ENCODE data around the gene BAHD1.

BAHD1 gene

GRCh38 chr15:40498891-40499290 is 58.1 kb downstream of the BAHD1 start:
- no peak for DNase-seq (ENCODE audit: low spot score)

- DNase-seq (ENCODE audit: low spot score): no peak
These were observed 59.2 kb downstream of the BAHD1 start for GRCh38 chr15:40499931-40500330.

GRCh38 chr15:40500568-40501330 is 60.0 kb downstream of the BAHD1 start:
- DNase-seq (ENCODE audit: low spot score): no peak

- no peak for DNase-seq (ENCODE audit: low spot score)
These were observed 60.7 kb downstream of the BAHD1 start for GRCh38 chr15:40501487-40501886.

- peak; percentile 69 for DNase-seq (ENCODE audit: low spot score)
These were observed 66.3 kb downstream of the BAHD1 start for GRCh38 chr15:40506964-40507571.

- no peak for DNase-seq (ENCODE audit: low spot score)
These were observed 67.5 kb downstream of the BAHD1 start for GRCh38 chr15:40508216-40508615.

GRCh38 chr15:40510201-40510600 is 69.4 kb downstream of the BAHD1 start:
- DNase-seq (ENCODE audit: low spot score): no peak

GRCh38 chr15:40511093-40511471 is 70.3 kb downstream of the BAHD1 start:
- DNase-seq (ENCODE audit: low spot score): no peak

GRCh38 chr15:40511472-40512133 is 70.8 kb downstream of the BAHD1 start:
- DNase-seq (ENCODE audit: low spot score): peak; percentile 33

- no peak for DNase-seq (ENCODE audit: low spot score)
These were observed 71.7 kb downstream of the BAHD1 start for GRCh38 chr15:40512440-40512839.

- no peak for DNase-seq (ENCODE audit: low spot score)
These were observed 72.9 kb downstream of the BAHD1 start for GRCh38 chr15:40513609-40514008.

GRCh38 chr15:40516322-40516721 is 75.6 kb downstream of the BAHD1 start:
- no peak for DNase-seq (ENCODE audit: low spot score)

Measured in SW480 (cell line).